AG09309 (cell line): ENCODE data around the gene APBA2.

Source experiments
- DNase-seq: peaks from one replicate; pipeline ENCODE4 v3.0.0-alpha.2; 2010; ENCODE audit warnings: low read depth
- H3K4me3 ChIP-seq: 2 replicates; pipeline ENCODE4 v1.5.1; 2011; ENCODE audit warnings: mild to moderate bottlenecking, low read depth, low read length, moderate library complexity; ENCODE audit not compliant: control insufficient read depth
- TF ChIP-seq, protein P1 (sequence below): IDR thresholded peaks from 2 replicates; pipeline ENCODE4 v1.5.1; 2011; ENCODE audit warnings: mild to moderate bottlenecking, low read depth, low read length, inconsistent platforms; ENCODE audit not compliant: insufficient read depth, control insufficient read depth; ENCODE audit errors: missing control alignments

Gene APBA2

DNA sequence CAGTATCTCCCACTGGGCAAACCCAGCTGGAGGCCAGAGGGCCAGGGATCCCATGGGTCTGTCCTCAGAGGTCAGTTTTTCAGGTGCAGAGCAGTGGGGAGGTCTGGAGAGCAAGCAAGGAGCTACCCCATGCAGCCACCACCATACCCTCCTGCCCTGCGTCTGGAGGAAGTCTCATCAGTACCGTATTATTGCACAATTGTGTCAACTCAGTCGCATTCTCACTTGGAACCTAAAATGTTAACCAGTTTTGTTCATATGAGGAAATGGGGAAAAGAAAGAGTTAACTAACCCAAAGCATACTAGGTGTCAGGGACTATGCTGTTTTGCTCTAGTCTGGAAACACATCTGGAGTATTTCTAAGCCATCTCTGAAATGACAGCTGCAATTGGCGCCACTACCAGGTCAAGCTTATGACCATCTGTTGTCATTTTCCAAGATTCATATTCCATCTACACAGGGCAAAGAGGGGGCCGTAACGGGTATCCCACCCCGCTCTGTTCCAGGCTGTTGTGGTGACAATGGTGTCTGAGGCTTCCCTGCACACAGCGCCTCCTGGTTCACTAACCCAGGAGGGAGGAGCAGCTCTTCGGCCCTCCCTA is 16.9 kb upstream of the APBA2 start:
- no peak for DNase-seq
- H3K4me3 ChIP-seq = no peak overlapping the region
- TF ChIP-seq, protein P1, sequence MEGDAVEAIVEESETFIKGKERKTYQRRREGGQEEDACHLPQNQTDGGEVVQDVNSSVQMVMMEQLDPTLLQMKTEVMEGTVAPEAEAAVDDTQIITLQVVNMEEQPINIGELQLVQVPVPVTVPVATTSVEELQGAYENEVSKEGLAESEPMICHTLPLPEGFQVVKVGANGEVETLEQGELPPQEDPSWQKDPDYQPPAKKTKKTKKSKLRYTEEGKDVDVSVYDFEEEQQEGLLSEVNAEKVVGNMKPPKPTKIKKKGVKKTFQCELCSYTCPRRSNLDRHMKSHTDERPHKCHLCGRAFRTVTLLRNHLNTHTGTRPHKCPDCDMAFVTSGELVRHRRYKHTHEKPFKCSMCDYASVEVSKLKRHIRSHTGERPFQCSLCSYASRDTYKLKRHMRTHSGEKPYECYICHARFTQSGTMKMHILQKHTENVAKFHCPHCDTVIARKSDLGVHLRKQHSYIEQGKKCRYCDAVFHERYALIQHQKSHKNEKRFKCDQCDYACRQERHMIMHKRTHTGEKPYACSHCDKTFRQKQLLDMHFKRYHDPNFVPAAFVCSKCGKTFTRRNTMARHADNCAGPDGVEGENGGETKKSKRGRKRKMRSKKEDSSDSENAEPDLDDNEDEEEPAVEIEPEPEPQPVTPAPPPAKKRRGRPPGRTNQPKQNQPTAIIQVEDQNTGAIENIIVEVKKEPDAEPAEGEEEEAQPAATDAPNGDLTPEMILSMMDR = no peak

- TF ChIP-seq, protein P1 = no peak
- no peak for DNase-seq
- no peak overlapping the region for H3K4me3 ChIP-seq
Observed at GRCh38 chr15:28871168-28871567, 14.6 kb upstream of the APBA2 start.

GRCh38 chr15:28873006-28873405 is 12.8 kb upstream of the APBA2 start:
- no peak for DNase-seq
- TF ChIP-seq, protein P1 = no peak
- no peak overlapping the region for H3K4me3 ChIP-seq

DNA sequence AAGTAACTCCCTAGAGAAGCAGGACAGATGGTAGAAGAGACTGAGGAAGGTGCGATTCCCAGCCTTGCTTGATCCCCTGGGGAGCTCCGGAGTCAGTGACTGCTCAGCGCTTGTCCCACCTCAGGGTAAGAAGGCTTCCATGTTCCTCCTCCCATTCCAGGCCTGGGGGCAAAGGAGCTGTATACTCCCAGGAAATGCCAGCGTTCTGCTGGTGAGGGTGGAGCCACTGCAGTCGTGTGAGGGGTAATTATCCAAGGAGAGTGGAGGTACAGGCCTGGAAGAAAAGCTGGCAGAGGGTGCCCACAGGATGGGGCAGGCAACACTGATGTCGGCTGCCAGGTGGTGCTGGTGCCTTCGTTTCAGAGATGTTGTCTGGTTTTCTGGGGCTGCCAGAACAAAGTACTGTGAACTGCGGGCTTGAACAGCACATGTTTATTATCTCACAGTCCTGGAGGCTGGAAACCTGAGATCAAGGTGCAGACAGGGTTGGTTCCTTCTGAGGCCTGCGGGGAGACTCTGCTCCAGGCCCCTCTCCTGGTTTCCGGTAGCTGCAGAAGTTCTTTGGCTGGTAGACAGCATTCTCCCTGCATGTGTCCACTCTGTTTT is 12.1 kb upstream of the APBA2 start:
- DNase-seq = no peak
- no peak overlapping the region for H3K4me3 ChIP-seq
- TF ChIP-seq, protein P1 = peak; percentile 6

DNA sequence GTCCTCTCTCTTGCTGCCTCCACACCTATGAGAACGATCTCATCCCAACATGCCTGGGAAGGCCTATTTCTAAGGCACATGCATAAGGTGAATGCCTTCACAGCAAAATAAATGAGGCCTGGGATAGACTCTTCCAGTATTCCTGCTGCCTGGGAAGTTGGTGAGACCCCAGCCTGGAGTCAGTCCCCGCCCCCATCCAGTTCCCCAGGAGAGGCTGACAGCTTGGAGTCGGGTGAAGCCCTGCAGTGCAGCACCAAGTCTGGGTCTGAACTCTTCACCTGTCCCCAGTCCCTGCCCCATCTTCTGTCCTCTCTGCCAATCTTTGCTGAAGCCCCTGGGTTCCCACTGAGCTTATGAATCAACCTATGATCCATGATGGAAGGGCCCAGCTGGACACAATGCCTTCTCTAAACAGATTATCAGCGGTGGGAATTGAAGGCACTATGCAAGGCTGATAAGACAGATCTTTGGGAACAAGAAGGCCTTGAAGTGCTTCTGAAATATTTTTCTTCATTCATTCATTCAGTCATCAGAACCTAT is 10.2 kb upstream of the APBA2 start:
- TF ChIP-seq, protein P1 = no peak
- DNase-seq = no peak
- H3K4me3 ChIP-seq = no peak overlapping the region

DNA sequence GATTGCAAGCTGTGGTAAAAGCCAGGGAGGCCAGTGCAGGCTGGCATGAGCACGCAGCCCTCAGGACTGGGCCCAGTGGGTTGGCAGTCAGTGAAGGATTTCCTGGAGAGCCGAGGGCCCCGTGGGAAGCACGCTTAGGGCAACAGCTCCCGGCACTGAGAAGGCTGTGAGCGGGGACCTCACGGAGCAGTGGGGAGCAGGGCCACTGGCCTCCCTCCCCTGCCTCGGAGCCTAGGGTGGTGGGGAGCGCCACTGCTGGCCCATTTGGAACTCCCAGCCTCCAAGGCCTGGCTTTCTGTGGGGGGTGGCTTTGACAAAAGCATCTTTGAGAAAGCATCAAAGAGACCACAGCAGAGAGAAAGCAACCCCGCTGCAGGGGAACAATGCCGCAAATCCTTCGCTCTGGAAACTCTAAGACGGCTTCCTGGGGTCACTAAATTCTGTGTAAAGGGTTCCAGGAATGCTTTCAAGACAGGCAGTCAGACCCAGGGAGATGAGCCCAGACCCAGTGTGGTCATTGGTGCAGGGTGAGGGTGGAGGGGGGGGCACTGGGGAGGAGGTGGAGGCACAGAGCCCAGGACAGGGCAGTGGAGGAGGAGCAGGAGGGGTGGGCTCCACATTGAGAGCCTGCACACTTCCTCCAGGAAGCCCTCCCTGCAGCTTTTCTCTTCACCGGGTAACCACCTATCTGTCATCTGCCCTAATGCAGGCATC is 9.5 kb upstream of the APBA2 start:
- no peak for DNase-seq
- no peak overlapping the region for H3K4me3 ChIP-seq
- TF ChIP-seq, protein P1 = no peak
